Prostate gland (tissue), 2 donors: ENCODE data around the gene SUSD1. TPM values are rescaled to one million over a fixed set of nuclear protein-coding genes. Genes with fewer than 3 reads are reported as not detected.

ENCODE experiments used
- DNase-seq: peaks from one replicate; pipeline ENCODE4 v3.0.0-alpha.2; 2019; ENCODE audit warnings: low spot score
- H3K27ac ChIP-seq, 2 donors: fragments of 200-600 bp; sonication (generic); 2 replicates each; pipeline ENCODE4 v1.5.1; 2017 to 2019
- H3K27me3 ChIP-seq: fragments of 200-600 bp; sonication (generic); replicated peaks from 2 replicates; pipeline ENCODE4 v1.5.1; 2019; ENCODE audit not compliant: insufficient read depth
- H3K36me3 ChIP-seq, 2 donors: fragments of 200-600 bp; sonication (generic); 1 replicate in 1 of 2; 2 replicates in 1 of 2; pipeline versions ENCODE4 v1.5.1 to v1.8.1; 2017 to 2019
- H3K4me1 ChIP-seq: fragments of 200-600 bp; sonication (generic); replicated peaks from 2 replicates; pipeline ENCODE4 v1.5.1; 2019
- H3K4me3 ChIP-seq, 2 donors: fragments of 200-600 bp; sonication (generic); 2 replicates each; pipeline ENCODE4 v1.5.1; 2017 to 2019
- H3K9me3 ChIP-seq: fragments of 200-600 bp; sonication (generic); 2 replicates; pipeline ENCODE4 v1.5.1; 2017
- CTCF ChIP-seq, 4 experiments: fragments of 200-600 bp in 2 of 4; fragments of 450-650 bp in 2 of 4; sonication (generic) in 2 of 4; IDR thresholded peaks; 1 replicate in 3 of 4; 2 replicates in 1 of 4; pipeline ENCODE4 v1.5.1; 2016 to 2019; ENCODE audit warnings: antibody characterized with exemption in 4 of 4, mild to moderate bottlenecking in 2 of 4, moderate library complexity in 2 of 4
- POLR2A ChIP-seq: fragments of 450-650 bp; IDR thresholded peaks from one replicate; pipeline ENCODE4 v1.6.1; 2016; ENCODE audit warnings: antibody characterized with exemption, mild to moderate bottlenecking
- POLR2AphosphoS5 ChIP-seq: sonication (generic); formaldehyde crosslinking; IDR thresholded peaks from one replicate; pipeline ENCODE4 v1.6.1; 2017; ENCODE audit warnings: antibody characterized with exemption
- WGBS: methylation state at CpG from one replicate; pipeline ENCODE4 v1.1.5; 2018; 5-methylcytosine and 5-hydroxymethylcytosine counted together
- intact Hi-C: fragments of 100-400 bp; cut with DNase I; formaldehyde crosslinking; loops from one replicate; pipeline ENCODE4 v1.14.2; 2022
- total RNA-seq, 2 donors: library from RNA; depleted of rRNA; stranded (reverse); fragments of >200 nt; gene quantifications; one replicate each; pipeline ENCODE4 v1.1.0, GENCODE V29; 2016

SUSD1 gene
- total RNA-seq, 2 donors from 2014 or later: 10.6 to 34.8 TPM

GRCh38 chr9:112184221-112184620 is 9.1 kb upstream of the SUSD1 start:
- Histone ChIP-seq H3K4me1 (no peaks in the 10 kb centered on the region), H3K9me3 (no peaks in the 10 kb centered on the region), H3K36me3 (no peaks in the 10 kb centered on the region), H3K27me3 (no peaks in the 10 kb centered on the region), H3K27ac (no peak overlapping the region), H3K4me3 (no peak overlapping the region)
- no peak for TF ChIP-seq POLR2AphosphoS5
- TF ChIP-seq CTCF (IDR thresholded peaks at IDR 0.05): no peak
- TF ChIP-seq POLR2A: no peak
- no peak for DNase-seq
- intact Hi-C loops: no loop called here
- WGBS: 81% methylated on average over 3 of the region's 3 CpGs

- H3K27me3 ChIP-seq: no peaks in the 10 kb centered on the region
- no peaks in the 10 kb centered on the region for H3K36me3 ChIP-seq
- DNase-seq: no peak
- 25% methylated on average over 3 of the region's 3 CpGs for WGBS
- no peaks in the 10 kb centered on the region for H3K4me1 ChIP-seq
- intact Hi-C loops: no loop called here
- no peak overlapping the region for H3K27ac ChIP-seq
- TF ChIP-seq POLR2AphosphoS5: no peak
- TF ChIP-seq POLR2A: no peak
- no peak overlapping the region for H3K4me3 ChIP-seq
- H3K9me3 ChIP-seq: no peaks in the 10 kb centered on the region
These were observed 5.3 kb upstream of the SUSD1 start for GRCh38 chr9:112180387-112180881.

DNA sequence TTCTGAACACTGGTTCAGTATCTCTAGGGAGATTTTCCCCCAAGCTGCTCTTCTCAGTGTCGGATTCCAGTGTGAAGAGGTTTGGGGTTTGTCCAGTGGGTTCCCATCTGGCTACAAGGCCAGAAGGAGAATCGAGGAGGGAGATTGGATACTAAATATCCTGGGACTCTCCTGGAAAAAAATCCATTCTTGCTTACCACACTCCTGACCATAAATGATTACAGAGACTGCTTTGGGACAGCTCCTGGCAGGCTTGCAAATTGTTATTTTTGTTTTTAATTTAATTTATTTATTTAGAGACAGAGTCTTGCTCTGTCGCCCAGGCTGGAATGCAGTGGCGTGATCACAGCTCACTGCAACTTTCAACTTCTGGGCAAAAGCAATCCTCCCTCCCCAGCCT is 4.7 kb upstream of the SUSD1 start:
- WGBS: 63% methylated on average over 4 of the region's 4 CpGs

GRCh38 chr9:112176524-112176923 is 1.4 kb upstream of the SUSD1 start:
- intact Hi-C loops: no loop called here
- Histone ChIP-seq H3K27ac (no peak overlapping the region), H3K4me3 (no peak overlapping the region), H3K36me3 (no peaks in the 10 kb centered on the region), H3K4me1 (peaks cover 4% of the 10 kb centered on the region), H3K27me3 (no peaks in the 10 kb centered on the region), H3K9me3 (no peaks in the 10 kb centered on the region)
- TF ChIP-seq CTCF (IDR thresholded peaks at IDR 0.05) (no peak), POLR2AphosphoS5 (no peak), POLR2A (no peak)
- DNase-seq: no peak
- 60% methylated on average over 5 of the region's 5 CpGs for WGBS

More for the DNA sequence above, 4.7 kb upstream of the SUSD1 start:
- TF ChIP-seq POLR2A (no peak), CTCF (IDR thresholded peaks at IDR 0.05) (no peak), POLR2AphosphoS5 (no peak)
- Histone ChIP-seq H3K9me3 (no peaks in the 10 kb centered on the region), H3K4me3 (no peak overlapping the region), H3K27ac (no peak overlapping the region), H3K4me1 (no peaks in the 10 kb centered on the region), H3K27me3 (no peaks in the 10 kb centered on the region), H3K36me3 (no peaks in the 10 kb centered on the region)
- DNase-seq: no peak
- intact Hi-C loops: no loop called here

DNA sequence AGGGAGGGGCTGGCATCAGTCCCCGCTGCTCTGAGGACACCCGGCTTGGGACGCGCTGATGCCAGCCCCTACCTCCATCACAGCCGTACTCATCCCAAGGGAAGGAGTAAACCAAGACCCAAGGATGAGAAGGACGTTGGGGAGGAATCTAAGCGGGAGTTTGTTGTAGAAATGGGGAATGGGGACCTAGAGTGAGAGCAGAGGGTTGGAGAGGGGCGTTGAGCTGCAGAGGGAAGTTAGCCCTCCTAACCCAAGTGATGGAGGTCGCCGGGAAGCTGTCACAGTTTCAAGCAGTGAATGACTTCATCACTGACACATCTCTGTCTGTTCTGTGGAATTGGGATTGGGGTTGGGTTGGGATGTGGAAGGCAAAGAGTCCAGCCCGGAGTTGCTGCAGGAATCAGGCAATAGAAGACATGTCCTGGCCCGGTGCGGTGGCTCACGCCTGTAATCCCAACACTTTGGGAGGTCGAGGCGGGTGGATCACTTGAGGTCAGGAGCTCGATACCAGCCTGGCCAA is 759 bp upstream of the SUSD1 start:
- no peak for TF ChIP-seq POLR2A
- no peak for TF ChIP-seq POLR2AphosphoS5
- no peak for TF ChIP-seq CTCF (IDR thresholded peaks at IDR 0.05)
- Histone ChIP-seq H3K36me3 (no peaks in the 10 kb centered on the region), H3K27me3 (no peaks in the 10 kb centered on the region), H3K4me1 (peaks cover 4% of the 10 kb centered on the region), H3K4me3 (peak overlapping the region in 1 of 2 donors; percentile 71), H3K9me3 (no peaks in the 10 kb centered on the region), H3K27ac (peak overlapping the region; percentile 66 to 67)
- WGBS: 73% methylated on average over 17 of the region's 17 CpGs
- intact Hi-C loops: no loop called here
- no peak for DNase-seq
